ENCODE data around the gene SCP2D1. TPM values are rescaled to one million over a fixed set of nuclear protein-coding genes. Genes with fewer than 3 reads are reported as not detected.

The SCP2D1 gene
- not detected for total RNA-seq

DNA sequence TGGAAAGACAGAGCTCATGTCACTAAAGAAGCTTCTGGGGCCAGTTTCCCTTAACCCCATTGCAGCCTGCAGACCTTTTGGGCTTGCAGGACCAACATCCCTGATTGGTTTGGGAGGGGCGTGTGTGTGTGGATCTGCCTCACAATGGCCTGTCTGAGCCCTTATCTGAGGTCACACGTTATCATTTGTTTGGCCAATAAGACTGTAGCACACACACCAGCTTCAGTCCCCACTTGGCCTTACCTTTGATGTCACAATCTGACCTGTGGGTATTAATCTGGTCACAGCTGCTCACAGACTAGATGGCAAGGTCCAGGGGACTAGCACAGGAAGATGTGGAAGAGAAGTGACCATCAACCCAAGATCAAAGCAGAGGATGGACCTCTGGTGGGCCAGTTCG, at the start of gene SCP2D1:
Gene SCP2D1, plus strand, starts transcription at position 301 of the 400 bp plus-strand sequence. Its CDS starts 33 bp downstream, at position 334.
- Histone ChIP-seq H3K27me3 (no peaks in the 10 kb centered on the region), H3K9me3 (no peaks in the 10 kb centered on the region), H3K36me3 (no peaks in the 10 kb centered on the region), H3K4me3 (no peak within 1 kb of the TSS), H3K4me1 (no peaks in the 10 kb centered on the region), H3K27ac (no peak within 1 kb of the TSS)
- DNase-seq, result no peak
- TF ChIP-seq POLR2A (IDR thresholded peaks at IDR 0.05), result no peak
- no peak for TF ChIP-seq CTCF (IDR thresholded peaks at IDR 0.05)
- intact Hi-C loops (cut with DNase I; ENCODE audit: low total_unique reads), result no loop called here

- peaks cover 0 to 5% of the 10 kb centered on the region in 2 donors for H3K36me3 ChIP-seq
- H3K27ac ChIP-seq, result no peak overlapping the region
- intact Hi-C loops (cut with DNase I; ENCODE audit: low total_unique reads), result no loop called here
- DNase-seq, result no peak
- H3K27me3 ChIP-seq, result no peaks in the 10 kb centered on the region
- no peak overlapping the region for H3K4me3 ChIP-seq
- no peaks in the 10 kb centered on the region for H3K9me3 ChIP-seq
- H3K4me1 ChIP-seq, result no peaks in the 10 kb centered on the region
- TF ChIP-seq CTCF (IDR thresholded peaks at IDR 0.05), result no peak
- TF ChIP-seq POLR2A (IDR thresholded peaks at IDR 0.05), result no peak
These were observed 45.9 kb upstream of the SCP2D1 start for GRCh38 chr20:18767676-18768075.

DNA sequence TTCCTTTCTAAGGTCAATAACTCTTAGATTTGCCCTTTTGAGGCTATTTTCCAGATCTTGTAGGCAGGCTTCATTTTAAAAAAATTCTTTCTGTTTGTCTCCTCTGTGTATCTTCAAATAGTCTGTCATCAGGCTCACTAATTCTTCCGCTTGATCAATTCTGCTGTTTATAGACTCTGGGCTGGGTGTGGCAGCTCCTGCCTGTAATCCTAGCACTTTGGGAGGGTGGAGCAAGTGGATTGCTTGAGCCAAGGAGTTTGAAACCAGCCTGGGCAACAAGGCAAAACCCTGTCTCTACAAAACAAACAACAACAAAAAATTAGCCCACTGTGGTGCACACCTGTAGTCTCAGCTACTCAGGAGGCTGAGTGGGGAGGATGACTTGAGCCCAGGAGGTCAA, 40.0 kb upstream of the SCP2D1 start:
- Histone ChIP-seq H3K4me1 (no peaks in the 10 kb centered on the region), H3K27me3 (no peaks in the 10 kb centered on the region), H3K36me3 (peaks cover 0 to 5% of the 10 kb centered on the region in 2 donors), H3K4me3 (no peak overlapping the region), H3K9me3 (no peaks in the 10 kb centered on the region), H3K27ac (no peak overlapping the region)
- DNase-seq, result no peak
- intact Hi-C loops (cut with DNase I; ENCODE audit: low total_unique reads), result no loop called here
- TF ChIP-seq POLR2A (IDR thresholded peaks at IDR 0.05) (no peak), CTCF (IDR thresholded peaks at IDR 0.05) (no peak)

- intact Hi-C loops (cut with DNase I; ENCODE audit: low total_unique reads), result no loop called here
- no peak for TF ChIP-seq POLR2A (IDR thresholded peaks at IDR 0.05)
- no peak for TF ChIP-seq CTCF (IDR thresholded peaks at IDR 0.05)
- H3K36me3 ChIP-seq, result peaks cover 0 to 5% of the 10 kb centered on the region in 2 donors
- no peaks in the 10 kb centered on the region for H3K9me3 ChIP-seq
- no peak for DNase-seq
- H3K27ac ChIP-seq, result no peak overlapping the region
- no peaks in the 10 kb centered on the region for H3K4me1 ChIP-seq
- no peaks in the 10 kb centered on the region for H3K27me3 ChIP-seq
- H3K4me3 ChIP-seq, result no peak overlapping the region
These were observed 39.4 kb upstream of the SCP2D1 start for GRCh38 chr20:18774207-18774606.

DNA sequence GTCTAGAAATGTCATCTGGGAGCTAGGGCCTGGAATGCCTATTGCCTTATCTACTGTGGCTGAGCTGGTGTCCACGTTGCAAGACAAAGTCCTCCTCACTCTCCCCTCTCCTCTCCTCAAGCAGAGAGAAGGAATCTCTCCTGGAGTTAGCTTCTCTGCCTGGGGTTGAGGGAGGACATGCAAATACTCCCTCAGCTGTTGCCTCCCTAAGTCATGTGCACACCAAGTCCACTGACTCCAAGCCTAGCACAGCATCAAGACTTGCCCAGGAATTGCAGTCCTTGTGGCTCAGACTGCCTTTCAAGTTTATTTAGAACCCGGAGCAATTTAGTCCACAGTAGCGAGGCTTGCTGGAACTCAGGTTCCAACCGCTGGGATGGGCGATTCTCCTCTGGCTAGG, 38.0 kb upstream of the SCP2D1 start:
- Histone ChIP-seq H3K27ac (peak overlapping the region in 1 of 2 donors; percentile 10), H3K9me3 (no peaks in the 10 kb centered on the region), H3K4me1 (no peaks in the 10 kb centered on the region), H3K4me3 (no peak overlapping the region), H3K27me3 (no peaks in the 10 kb centered on the region), H3K36me3 (peaks cover 0 to 5% of the 10 kb centered on the region in 2 donors)
- intact Hi-C loops (cut with DNase I; ENCODE audit: low total_unique reads), result no loop called here
- TF ChIP-seq CTCF (IDR thresholded peaks at IDR 0.05), result no peak
- TF ChIP-seq POLR2A (IDR thresholded peaks at IDR 0.05), result no peak
- no peak for DNase-seq

Measured in uterus (tissue), 4 donors.